CD14-positive monocyte (primary cell): Measurements from ENCODE around the gene ZSCAN32. TPM values are rescaled to one million over a fixed set of nuclear protein-coding genes. Genes with fewer than 3 reads are reported as not detected.

ENCODE experiments used
- DNase-seq, 3 donors: peaks; one replicate each; pipeline ENCODE4 v3.0.0-alpha.2; 2011 to 2022
- H2AFZ ChIP-seq: 2 replicates; pipeline ENCODE4 v1.6.0; 2012; ENCODE audit warnings: mild to moderate bottlenecking, low read depth, low read length, inconsistent platforms; ENCODE audit not compliant: insufficient read depth, poor library complexity, severe bottlenecking
- H3K27ac ChIP-seq, 2 donors: 1 replicate in 1 of 2; 2 replicates in 1 of 2; pipeline ENCODE4 v1.5.1; 2012 to 2013; ENCODE audit warnings: low read length in 2 of 2, control low read depth in 1 of 2, inconsistent platforms in 1 of 2, low read depth in 1 of 2, mild to moderate bottlenecking in 1 of 2
- H3K27me3 ChIP-seq, 2 donors: one replicate each; pipeline versions ENCODE4 v1.6.0 to v1.6.1; 2011 to 2013; ENCODE audit warnings: low read length in 2 of 2; ENCODE audit not compliant: control insufficient read depth in 2 of 2, insufficient read depth in 2 of 2
- H3K36me3 ChIP-seq, 2 donors: replicated peaks in 1 of 2; 1 replicate in 1 of 2; 2 replicates in 1 of 2; pipeline versions ENCODE4 v1.5.1 to v1.6.1; 2012 to 2013; ENCODE audit warnings: low read length in 2 of 2, control low read depth in 1 of 2, inconsistent platforms in 1 of 2, mild to moderate bottlenecking in 1 of 2; ENCODE audit not compliant: insufficient read depth in 2 of 2, control insufficient read depth in 1 of 2
- H3K4me1 ChIP-seq, 2 donors: 1 replicate in 1 of 2; 2 replicates in 1 of 2; pipeline versions ENCODE4 v1.5.1 to v1.6.1; 2012 to 2013; ENCODE audit warnings: low read length in 2 of 2, control low read depth in 1 of 2, inconsistent platforms in 1 of 2, mild to moderate bottlenecking in 1 of 2, moderate library complexity in 1 of 2; ENCODE audit not compliant: insufficient read depth in 2 of 2, control insufficient read depth in 1 of 2
- H3K4me2 ChIP-seq: replicated peaks from 2 replicates; pipeline ENCODE3; 2012; ENCODE audit warnings: low read length, moderate library complexity, mild to moderate bottlenecking; ENCODE audit not compliant: poor library complexity, severe bottlenecking; ENCODE audit errors: extremely low read depth
- H3K4me3 ChIP-seq, 3 experiments: fragments of 200-600 bp in 1 of 3; sonication (generic) in 1 of 3; replicated peaks in 1 of 3; 1 replicate in 2 of 3; 2 replicates in 1 of 3; pipeline ENCODE4 v1.5.1; 2011 to 2013; ENCODE audit warnings: low read length in 3 of 3, mild to moderate bottlenecking in 3 of 3, control low read depth in 2 of 3, low read depth in 2 of 3, inconsistent platforms in 1 of 3, moderate library complexity in 1 of 3
- H3K79me2 ChIP-seq: 2 replicates; pipeline ENCODE4 v1.6.0; 2012; ENCODE audit warnings: mild to moderate bottlenecking, control low read depth, inconsistent platforms, low read length, moderate library complexity; ENCODE audit not compliant: insufficient read depth
- H3K9ac ChIP-seq: 2 replicates; pipeline ENCODE4 v1.6.0; 2017; ENCODE audit warnings: low read length, mild to moderate bottlenecking; ENCODE audit not compliant: insufficient read depth, poor library complexity, severe bottlenecking
- H3K9me3 ChIP-seq, 2 donors: replicated peaks in 1 of 2; 1 replicate in 1 of 2; 2 replicates in 1 of 2; pipeline versions ENCODE4 v1.5.1 to v1.6.1; 2012 to 2013; ENCODE audit warnings: low read length in 2 of 2, control low read depth in 1 of 2; ENCODE audit not compliant: control insufficient read depth in 1 of 2, insufficient read depth in 1 of 2
- H4K20me1 ChIP-seq: 2 replicates; pipeline ENCODE4 v1.6.0; 2012; ENCODE audit warnings: mild to moderate bottlenecking, low read length, control low read depth, moderate library complexity; ENCODE audit not compliant: insufficient read depth
- H3K27ac Mint-ChIP-seq, 7 donors: one replicate each; pipeline ENCODE4 v1.8.0; 2020; ENCODE audit warnings: mild to moderate bottlenecking in 7 of 7, mixed read lengths in 7 of 7, moderate library complexity in 6 of 7, inconsistent platforms in 2 of 7
- H3K27me3 Mint-ChIP-seq, 3 donors: one replicate each; pipeline ENCODE4 v1.8.0; 2021 to 2022; ENCODE audit warnings: low read depth in 3 of 3, mild to moderate bottlenecking in 3 of 3, mixed read lengths in 3 of 3, moderate library complexity in 3 of 3, inconsistent platforms in 1 of 3
- H3K36me3 Mint-ChIP-seq, 2 donors: one replicate each; pipeline ENCODE4 v1.8.0; 2020; ENCODE audit warnings: mixed read lengths in 2 of 2, inconsistent platforms in 1 of 2, mild to moderate bottlenecking in 1 of 2
- H3K4me1 Mint-ChIP-seq: one replicate; pipeline ENCODE4 v1.8.0; 2020; ENCODE audit warnings: mild to moderate bottlenecking, mixed read lengths
- H3K4me3 Mint-ChIP-seq, 2 donors: one replicate each; pipeline ENCODE4 v1.8.0; 2020; ENCODE audit warnings: mild to moderate bottlenecking in 2 of 2, mixed read lengths in 2 of 2, moderate library complexity in 1 of 2
- H3K9me3 Mint-ChIP-seq, 7 donors: one replicate each; pipeline ENCODE4 v1.8.0; 2020 to 2022; ENCODE audit warnings: mixed read lengths in 7 of 7, mild to moderate bottlenecking in 6 of 7, moderate library complexity in 6 of 7, inconsistent platforms in 2 of 7
- CTCF ChIP-seq: fragments of 200-600 bp; IDR thresholded peaks from one replicate; pipeline ENCODE4 v1.8.0; 2022; ENCODE audit warnings: antibody characterized with exemption, mild to moderate bottlenecking
- WGBS: methylation state at CpG from one replicate; pipeline ENCODE4 v1.1.5; 2013; ENCODE audit warnings: missing lambda C conversion rate; ENCODE audit not compliant: insufficient coverage; 5-methylcytosine and 5-hydroxymethylcytosine counted together
- intact Hi-C, 2 donors: fragments of 100-400 bp; cut with micrococcal nuclease; formaldehyde crosslinking; loops; one replicate each; pipeline versions ENCODE4 v1.15.0 to v1.15.1; 2023
- polyA plus RNA-seq, 3 donors: library from polyadenylated mRNA; depleted of rRNA in 1 of 3; unstranded in 2 of 3; stranded (reverse) in 1 of 3; fragments of 300-500 nt in 2 of 3; fragments of >200 nt in 1 of 3; fragmentation: Illumina TruSeq in 2 of 3; gene quantifications; 1 replicate in 2 of 3; 2 replicates in 1 of 3; pipeline ENCODE4 v1.2.3, GENCODE V29; 2012 to 2021

ZSCAN32 gene
- polyA plus RNA-seq, 3 donors: 5.7 to 7.7 (median 7.2) TPM

GRCh38 chr16:3443108-3444031, 42.6 kb upstream of the ZSCAN32 start, which contains the start of the genes NAA60 and ZNF597:
Gene NAA60, plus strand, starts transcription at chr16:3443680. Its CDS starts 32,548 bp downstream, at chr16:3476228.
Gene ZNF597, minus strand, starts transcription at chr16:3443504. Its CDS starts 351 bp downstream, at chr16:3443153.
- TF ChIP-seq CTCF: no peak
- Mint-ChIP-seq H3K9me3 (peaks cover 23 to 59% (median 55%) of the 10 kb centered on the region in 7 donors), H3K27ac (peak within 1 kb of the TSS; percentile 84 to 99 (median 94)), H3K4me1 (peaks cover 11% of the 10 kb centered on the region), H3K36me3 (peaks cover 19 to 42% of the 10 kb centered on the region in 2 donors), H3K27me3 (peaks cover 3 to 9% (median 5%) of the 10 kb centered on the region in 3 donors), H3K4me3 (peak within 1 kb of the TSS; percentile 96 to 98)
- H3K36me3 ChIP-seq: peaks cover 8 to 36% of the 10 kb centered on the region in 2 donors
- no peaks in the 10 kb centered on the region for H3K27me3 ChIP-seq
- H3K4me2 ChIP-seq: peak within 1 kb of the TSS; percentile 93
- intact Hi-C loops: loop anchor here (5.0 kb wide), 2 partner anchors 46 to 161 kb away; partner anchors contain the start of gene ZNF263 (in 1 of the 2)
- peak within 1 kb of the TSS; percentile 68 to 79 for H3K27ac ChIP-seq
- no peaks in the 10 kb centered on the region for H4K20me1 ChIP-seq
- H3K79me2 ChIP-seq: peaks cover 26% of the 10 kb centered on the region
- peak; percentile 81 to 89 (median 87) for DNase-seq
- peak within 1 kb of the TSS; percentile 77 for H2AFZ ChIP-seq
- peak within 1 kb of the TSS; percentile 45 to 82 (median 76) for H3K4me3 ChIP-seq
- peak within 1 kb of the TSS; percentile 70 for H3K9ac ChIP-seq
- peaks cover 11 to 19% of the 10 kb centered on the region in 2 donors for H3K4me1 ChIP-seq
- peaks cover 23 to 39% of the 10 kb centered on the region in 2 donors for H3K9me3 ChIP-seq
- WGBS: 45% methylated on average over 56 of the region's 61 CpGs

DNA sequence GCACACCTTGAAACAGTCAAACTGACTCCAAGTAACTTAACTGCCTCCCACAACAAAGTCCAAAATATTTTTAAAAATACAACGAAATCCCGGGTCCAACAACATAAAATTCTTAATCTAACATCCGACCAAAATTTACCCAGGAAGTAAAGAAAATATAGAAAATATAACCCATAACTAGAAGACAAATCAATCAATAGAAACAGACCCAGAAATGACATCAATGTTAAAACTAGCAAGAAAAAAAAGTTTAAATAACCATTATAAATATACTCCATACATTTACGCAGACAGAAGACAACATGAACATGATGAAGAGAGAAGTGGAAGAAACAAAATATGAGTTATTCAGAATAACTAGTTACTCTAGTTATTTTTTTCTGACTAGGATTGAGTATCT, 38.8 kb upstream of the ZSCAN32 start:
- H4K20me1 ChIP-seq: no peaks in the 10 kb centered on the region
- Mint-ChIP-seq H3K4me1 (peaks cover 7% of the 10 kb centered on the region), H3K27ac (no peak overlapping the region), H3K27me3 (peaks cover 1 to 21% (median 11%) of the 10 kb centered on the region in 3 donors), H3K4me3 (no peak overlapping the region), H3K9me3 (peaks cover 23 to 61% (median 58%) of the 10 kb centered on the region in 7 donors), H3K36me3 (peaks cover 35 to 44% of the 10 kb centered on the region in 2 donors)
- no peak overlapping the region for H2AFZ ChIP-seq
- peaks cover 11 to 18% of the 10 kb centered on the region in 2 donors for H3K4me1 ChIP-seq
- peaks cover 36 to 44% of the 10 kb centered on the region in 2 donors for H3K9me3 ChIP-seq
- DNase-seq: no peak
- no peak overlapping the region for H3K4me2 ChIP-seq
- peaks cover 3 to 4% of the 10 kb centered on the region in 2 donors for H3K27me3 ChIP-seq
- H3K27ac ChIP-seq: no peak overlapping the region
- no peak overlapping the region for H3K4me3 ChIP-seq
- WGBS: no CpG with 5 or more reads among the region's 4 CpGs
- peaks cover 17 to 44% of the 10 kb centered on the region in 2 donors for H3K36me3 ChIP-seq
- intact Hi-C loops: loop anchor here (5.0 kb wide), 3 partner anchors 37 to 157 kb away; partner anchors contain the start of genes ZNF174 (in 1 of the 2), ZNF263 (in 1 of the 2) and ZSCAN32 (in 1 of the 2)
- TF ChIP-seq CTCF: no peak
- peaks cover 18% of the 10 kb centered on the region for H3K79me2 ChIP-seq
- no peak overlapping the region for H3K9ac ChIP-seq
